Epithelial cell of proximal tubule (primary cell): ENCODE data around the gene CYCS. TPM values are rescaled to one million over a fixed set of nuclear protein-coding genes. Genes with fewer than 3 reads are reported as not detected.
"Not testable (repeated sequence)": the region's sequence is repeated elsewhere in the genome, so short reads cannot be mapped to it uniquely, and the experiment has no call there.

ENCODE experiments used
- DNase-seq: peaks from one replicate; pipeline ENCODE4 v3.0.0-alpha.2; 2011; ENCODE audit warnings: low read depth
- H3K4me3 ChIP-seq: 2 replicates; pipeline ENCODE4 v1.5.1; 2011; ENCODE audit warnings: low read depth, mild to moderate bottlenecking, low read length
- CTCF ChIP-seq: conservative IDR thresholded peaks from 2 replicates; pipeline ENCODE4 v1.5.1; 2012; ENCODE audit warnings: low read depth, mild to moderate bottlenecking, low read length
- total RNA-seq: library from RNA; depleted of rRNA; stranded (reverse); fragments of >200 nt; gene quantifications from 2 replicates; pipeline ENCODE4 v1.2.3, GENCODE V29; 2015

Gene CYCS
- total RNA-seq, 1 donor from 2014 or later = 48.9 TPM

- no peak overlapping the region for H3K4me3 ChIP-seq
- no peak for TF ChIP-seq CTCF
- DNase-seq = no peak
Measured at GRCh38 chr7:25167262-25167843, 42.3 kb upstream of the CYCS start.

- DNase-seq, H3K4me3 ChIP-seq: not testable (repeated sequence)
- TF ChIP-seq CTCF = peak; percentile 51
Measured at GRCh38 chr7:25159983-25160596, 35.0 kb upstream of the CYCS start.

- DNase-seq = no peak
- H3K4me3 ChIP-seq = no peak overlapping the region
- no peak for TF ChIP-seq CTCF
Measured at GRCh38 chr7:25158966-25159365, 33.9 kb upstream of the CYCS start.

GRCh38 chr7:25151773-25152172, 26.7 kb upstream of the CYCS start:
- no peak overlapping the region for H3K4me3 ChIP-seq
- TF ChIP-seq CTCF = no peak
- DNase-seq = no peak

GRCh38 chr7:25149836-25150235, 24.8 kb upstream of the CYCS start:
- no peak overlapping the region for H3K4me3 ChIP-seq
- no peak for DNase-seq
- TF ChIP-seq CTCF = no peak

GRCh38 chr7:25148772-25149575, 23.9 kb upstream of the CYCS start:
- DNase-seq = no peak
- TF ChIP-seq CTCF = no peak

More at GRCh38 chr7:25148772-25149575, 23.9 kb upstream of the CYCS start:
- no peak overlapping the region for H3K4me3 ChIP-seq
